Stimulated activated CD8-positive, alpha-beta memory T cell treated with anti-CD3 and anti-CD28 coated beads, Interleukin-4, amount 100 ng/mL, for 24 hours (primary cell): Measurements from ENCODE around the gene CFAP57.

Source experiments
- DNase-seq: peaks from one replicate; pipeline ENCODE4 v3.0.0-alpha.2; 2020; ENCODE audit warnings: low read depth

CFAP57 gene

GRCh38 chr1:43277116-43277876 lies 105.2 kb downstream of the CFAP57 start:
- DNase-seq = no peak

GRCh38 chr1:43279161-43279560 lies 107.0 kb downstream of the CFAP57 start:
- DNase-seq = no peak

GRCh38 chr1:43279666-43280065 lies 107.5 kb downstream of the CFAP57 start:
- DNase-seq = no peak

- DNase-seq = no peak
Measured at GRCh38 chr1:43280692-43281091, 108.6 kb downstream of the CFAP57 start.

- no peak for DNase-seq
Measured at GRCh38 chr1:43282220-43283195, 110.4 kb downstream of the CFAP57 start.

GRCh38 chr1:43284065-43284464 lies 111.9 kb downstream of the CFAP57 start:
- DNase-seq = no peak

- DNase-seq = no peak
Measured at GRCh38 chr1:43284546-43285110, 112.5 kb downstream of the CFAP57 start.

GRCh38 chr1:43285269-43285990 lies 113.3 kb downstream of the CFAP57 start, which contains the start of gene C1orf210:
Gene C1orf210, minus strand, starts transcription at chr1:43285581. Its CDS starts 2,311 bp downstream, at chr1:43283270.
- no peak for DNase-seq

- no peak for DNase-seq
Measured at GRCh38 chr1:43286115-43286514, 114.0 kb downstream of the CFAP57 start.

GRCh38 chr1:43286533-43286932 lies 114.4 kb downstream of the CFAP57 start:
- no peak for DNase-seq

GRCh38 chr1:43288058-43288784 lies 116.1 kb downstream of the CFAP57 start:
- no peak for DNase-seq

- DNase-seq = no peak
Measured at GRCh38 chr1:43288785-43289706, 116.9 kb downstream of the CFAP57 start.

- DNase-seq = no peak
Measured at GRCh38 chr1:43292216-43292615, 120.1 kb downstream of the CFAP57 start.

- no peak for DNase-seq
Measured at GRCh38 chr1:43292679-43293078, 120.5 kb downstream of the CFAP57 start.

- DNase-seq = no peak
Measured at GRCh38 chr1:43293176-43293575, 121.0 kb downstream of the CFAP57 start.

- no peak for DNase-seq
Measured at GRCh38 chr1:43293896-43294760, 122.0 kb downstream of the CFAP57 start.

- DNase-seq = no peak
Measured at GRCh38 chr1:43294761-43295160, 122.6 kb downstream of the CFAP57 start.

- DNase-seq = no peak
Measured at GRCh38 chr1:43296207-43296606, 124.1 kb downstream of the CFAP57 start.

- no peak for DNase-seq
Measured at GRCh38 chr1:43298055-43298454, 125.9 kb downstream of the CFAP57 start.
